Adrenal gland (tissue), 5 donors: ENCODE data around the gene MEDAG.

Source experiments
- CTCF ChIP-seq, 6 experiments: fragments of 450-650 bp in 4 of 6; fragments of 200-600 bp in 2 of 6; sonication (generic) in 1 of 6; IDR thresholded peaks; 1 replicate in 5 of 6; 2 replicates in 1 of 6; pipeline versions ENCODE4 v1.5.1 to v1.8.0; 2016 to 2021; ENCODE audit warnings: antibody characterized with exemption in 6 of 6, mild to moderate bottlenecking in 2 of 6, moderate library complexity in 1 of 6
- POLR2A ChIP-seq, 2 donors: fragments of 450-650 bp; IDR thresholded peaks; one replicate each; pipeline ENCODE4 v1.6.1; 2017; ENCODE audit warnings: antibody characterized with exemption in 2 of 2, mild to moderate bottlenecking in 2 of 2, moderate library complexity in 1 of 2
- donor health status: DM: no; HTN: no; CAD: no.

- TF ChIP-seq CTCF (IDR thresholded peaks at IDR 0.05) (no peak), POLR2A (IDR thresholded peaks at IDR 0.05) (no peak)
These were observed 22.9 kb downstream of the MEDAG start for GRCh38 chr13:30928978-30929377.
